ENCODE results near the gene NCAPD2. TPM values are rescaled to one million over a fixed set of nuclear protein-coding genes. Genes with fewer than 3 reads are reported as not detected.
A peak's percentile ranks its signal among the peaks of the same experiment; 100 is the strongest.

Gene NCAPD2
- total RNA-seq, 2 experiments from 2014 or later, result 252 to 261 TPM

DNA sequence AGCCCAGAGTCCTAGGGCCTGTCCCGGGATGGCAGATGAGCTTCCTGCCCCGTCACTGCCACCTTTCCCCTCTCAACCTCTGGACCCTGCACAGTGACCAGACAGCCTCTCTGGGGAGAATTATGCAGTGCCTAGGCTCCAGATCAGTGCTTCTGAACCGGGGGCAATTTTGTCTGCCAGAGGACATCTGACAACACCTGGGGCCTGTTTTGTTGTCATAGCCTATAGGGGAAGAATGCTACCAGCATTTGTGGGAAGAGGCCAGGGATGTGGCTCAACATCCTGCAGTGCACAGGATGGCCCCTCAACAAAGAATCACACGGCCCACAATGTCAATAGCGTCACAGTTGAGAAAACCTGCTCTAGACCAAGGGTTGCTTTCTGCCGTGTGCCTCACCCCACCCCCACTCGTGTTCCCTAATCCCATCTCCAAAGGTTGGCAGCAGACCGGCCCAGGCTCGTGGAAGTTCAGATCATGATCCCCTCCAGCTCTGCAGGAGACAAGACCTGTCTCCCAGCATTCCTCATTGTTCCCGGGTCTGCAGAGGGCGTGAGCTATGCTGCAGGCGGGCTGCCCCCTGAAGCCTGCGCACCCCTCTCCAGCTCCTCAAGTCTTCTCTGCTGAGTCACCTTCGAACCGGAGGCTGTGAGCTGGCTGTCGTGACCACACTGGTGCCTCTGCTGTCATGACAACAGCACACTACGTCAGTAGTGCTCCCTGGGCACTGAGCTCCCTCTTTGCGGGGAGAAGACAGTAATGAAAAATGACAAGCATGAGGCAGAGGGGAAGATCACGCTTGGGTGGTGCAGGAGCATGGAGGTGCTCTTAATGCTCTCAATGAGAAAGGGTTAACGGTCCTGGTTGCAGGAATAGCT, 38.4 kb downstream of the NCAPD2 start:
- Mint-ChIP-seq H3K36me3 (ENCODE audit: low read depth) (peaks cover 75% of the 10 kb centered on the region), H3K9me3 (no peaks in the 10 kb centered on the region), H3K27ac (peak overlapping the region; percentile 99), H3K27me3 (ENCODE audit: low read depth) (no peaks in the 10 kb centered on the region), H3K4me3 (peak overlapping the region; percentile 94), H3K4me1 (ENCODE audit: low read depth) (peaks cover 29% of the 10 kb centered on the region)
- DNase-seq, result peak; percentile 94
- CTCF ChIA-PET, result interaction anchor here (0.6 to 2.0 kb wide), 5 partner anchors 36 to 109 kb away, joined by 3 to 7 read pairs (median 6); no protein-coding TSS in a partner anchor
- intact Hi-C loops (cut with micrococcal nuclease), result loop anchor here (1.0 to 5.0 kb wide), 5 partner anchors 36 to 420 kb away; partner anchors contain the start of genes CHD4, NOP2, PTPN6 and TAPBPL

DNA sequence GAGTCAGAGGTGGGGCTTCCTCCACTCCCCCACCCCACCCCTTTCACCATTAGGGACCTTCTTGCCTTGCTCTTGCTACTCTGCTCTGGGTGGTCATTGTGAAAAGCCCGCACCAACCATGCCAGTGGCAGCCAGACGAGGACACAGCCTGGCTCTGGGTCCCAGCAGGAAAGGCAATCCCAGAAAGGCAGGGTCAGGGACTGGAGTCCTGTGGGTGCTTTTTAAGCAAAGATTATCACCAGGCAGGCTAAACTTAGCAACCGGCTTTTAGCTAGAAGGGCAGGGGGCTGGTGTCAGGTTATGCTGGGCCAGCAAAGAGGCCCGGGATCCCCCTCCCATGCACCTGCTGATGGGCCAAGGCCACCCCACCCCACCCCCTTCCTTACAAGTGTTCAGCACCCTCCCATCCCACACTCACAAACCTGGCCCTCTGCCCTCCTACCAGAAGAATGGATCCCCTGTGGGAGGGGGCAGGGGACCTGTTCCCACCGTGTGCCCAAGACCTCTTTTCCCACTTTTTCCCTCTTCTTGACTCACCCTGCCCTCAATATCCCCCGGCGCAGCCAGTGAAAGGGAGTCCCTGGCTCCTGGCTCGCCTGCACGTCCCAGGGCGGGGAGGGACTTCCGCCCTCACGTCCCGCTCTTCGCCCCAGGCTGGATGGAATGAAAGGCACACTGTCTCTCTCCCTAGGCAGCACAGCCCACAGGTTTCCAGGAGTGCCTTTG, 39.2 kb downstream of the NCAPD2 start:
- Mint-ChIP-seq H3K36me3 (ENCODE audit: low read depth) (peaks cover 78% of the 10 kb centered on the region), H3K9me3 (no peaks in the 10 kb centered on the region), H3K27me3 (ENCODE audit: low read depth) (no peaks in the 10 kb centered on the region), H3K4me3 (peak overlapping the region; percentile 94), H3K27ac (peak overlapping the region; percentile 99), H3K4me1 (ENCODE audit: low read depth) (peaks cover 36% of the 10 kb centered on the region)
- intact Hi-C loops (cut with micrococcal nuclease), result loop anchor here (1.0 to 5.0 kb wide), 5 partner anchors 35 to 419 kb away; partner anchors contain the start of genes CHD4, NOP2, PTPN6 and TAPBPL
- DNase-seq, result peak; percentile 53
- CTCF ChIA-PET, result interaction anchor here (1.2 to 2.0 kb wide), 4 partner anchors 37 to 110 kb away, joined by 3 to 7 read pairs (median 6); no protein-coding TSS in a partner anchor

DNA sequence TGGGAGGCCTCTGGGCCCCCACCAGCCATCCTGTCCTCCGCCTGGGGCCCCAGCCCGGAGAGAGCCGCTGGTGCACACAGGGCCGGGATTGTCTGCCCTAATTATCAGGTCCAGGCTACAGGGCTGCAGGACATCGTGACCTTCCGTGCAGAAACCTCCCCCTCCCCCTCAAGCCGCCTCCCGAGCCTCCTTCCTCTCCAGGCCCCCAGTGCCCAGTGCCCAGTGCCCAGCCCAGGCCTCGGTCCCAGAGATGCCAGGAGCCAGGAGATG, 39.7 kb downstream of the NCAPD2 start:
- H3K36me3 Mint-ChIP-seq (ENCODE audit: low read depth), result peaks cover 75% of the 10 kb centered on the region
- H3K4me1 Mint-ChIP-seq (ENCODE audit: low read depth), result peaks cover 39% of the 10 kb centered on the region
- no peak for DNase-seq

DNA sequence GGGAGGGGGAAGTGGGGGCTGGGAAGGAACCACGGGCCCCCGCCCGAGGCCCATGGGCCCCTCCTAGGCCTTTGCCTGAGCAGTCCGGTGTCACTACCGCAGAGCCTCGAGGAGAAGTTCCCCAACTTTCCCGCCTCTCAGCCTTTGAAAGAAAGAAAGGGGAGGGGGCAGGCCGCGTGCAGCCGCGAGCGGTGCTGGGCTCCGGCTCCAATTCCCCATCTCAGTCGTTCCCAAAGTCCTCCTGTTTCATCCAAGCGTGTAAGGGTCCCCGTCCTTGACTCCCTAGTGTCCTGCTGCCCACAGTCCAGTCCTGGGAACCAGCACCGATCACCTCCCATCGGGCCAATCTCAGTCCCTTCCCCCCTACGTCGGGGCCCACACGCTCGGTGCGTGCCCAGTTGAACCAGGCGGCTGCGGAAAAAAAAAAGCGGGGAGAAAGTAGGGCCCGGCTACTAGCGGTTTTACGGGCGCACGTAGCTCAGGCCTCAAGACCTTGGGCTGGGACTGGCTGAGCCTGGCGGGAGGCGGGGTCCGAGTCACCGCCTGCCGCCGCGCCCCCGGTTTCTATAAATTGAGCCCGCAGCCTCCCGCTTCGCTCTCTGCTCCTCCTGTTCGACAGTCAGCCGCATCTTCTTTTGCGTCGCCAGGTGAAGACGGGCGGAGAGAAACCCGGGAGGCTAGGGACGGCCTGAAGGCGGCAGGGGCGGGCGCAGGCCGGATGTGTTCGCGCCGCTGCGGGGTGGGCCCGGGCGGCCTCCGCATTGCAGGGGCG, 40.2 kb downstream of the NCAPD2 start, which contains the start of gene GAPDH:
Gene GAPDH, plus strand, starts transcription at position 595 of the 772 bp plus-strand sequence. CDS start 316 bp downstream, outside the sequence.
- Mint-ChIP-seq H3K27me3 (ENCODE audit: low read depth) (no peaks in the 10 kb centered on the region), H3K9me3 (no peaks in the 10 kb centered on the region)

More for the DNA sequence above, 39.7 kb downstream of the NCAPD2 start:
- H3K9me3 Mint-ChIP-seq, result no peaks in the 10 kb centered on the region
- intact Hi-C loops (cut with micrococcal nuclease), result loop anchor here (2.0 to 5.0 kb wide), 2 partner anchors 73 to 419 kb away; partner anchors contain the start of genes CHD4 and PTPN6
- peak overlapping the region; percentile 94 for H3K4me3 Mint-ChIP-seq
- H3K27me3 Mint-ChIP-seq (ENCODE audit: low read depth), result no peaks in the 10 kb centered on the region
- peak overlapping the region; percentile 99 for H3K27ac Mint-ChIP-seq
- CTCF ChIA-PET, result interaction anchor here (1.5 to 2.0 kb wide), 2 partner anchors 38 to 68 kb away, joined by 6 read pairs; no protein-coding TSS in a partner anchor

DNA sequence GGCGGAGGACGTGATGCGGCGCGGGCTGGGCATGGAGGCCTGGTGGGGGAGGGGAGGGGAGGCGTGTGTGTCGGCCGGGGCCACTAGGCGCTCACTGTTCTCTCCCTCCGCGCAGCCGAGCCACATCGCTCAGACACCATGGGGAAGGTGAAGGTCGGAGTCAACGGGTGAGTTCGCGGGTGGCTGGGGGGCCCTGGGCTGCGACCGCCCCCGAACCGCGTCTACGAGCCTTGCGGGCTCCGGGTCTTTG, 40.7 kb downstream of the NCAPD2 start:
- Mint-ChIP-seq H3K4me3 (peak overlapping the region; percentile 94), H3K36me3 (ENCODE audit: low read depth) (peaks cover 68% of the 10 kb centered on the region), H3K27me3 (ENCODE audit: low read depth) (no peaks in the 10 kb centered on the region), H3K4me1 (ENCODE audit: low read depth) (peaks cover 47% of the 10 kb centered on the region), H3K27ac (peak overlapping the region; percentile 99), H3K9me3 (no peaks in the 10 kb centered on the region)
- no peak for DNase-seq
- intact Hi-C loops (cut with micrococcal nuclease), result loop anchor here (1.0 to 5.0 kb wide), 10 partner anchors 22 to 418 kb away; partner anchors contain the start of genes IFFO1, ING4, MRPL51 and PTPN6
- CTCF ChIA-PET, result interaction anchor here (0.6 kb wide), 1 partner anchor 54 kb away, joined by 3 read pairs; no protein-coding TSS in a partner anchor

More for the DNA sequence above, 40.2 kb downstream of the NCAPD2 start, which contains the start of gene GAPDH:
- Mint-ChIP-seq H3K4me3 (peak within 1 kb of the TSS; percentile 94), H3K36me3 (ENCODE audit: low read depth) (peaks cover 72% of the 10 kb centered on the region), H3K4me1 (ENCODE audit: low read depth) (peaks cover 41% of the 10 kb centered on the region), H3K27ac (peak within 1 kb of the TSS; percentile 99)
- DNase-seq, result peak; percentile 90
- CTCF ChIA-PET, result interaction anchor here (0.6 kb wide), 1 partner anchor 55 kb away, joined by 3 read pairs; no protein-coding TSS in a partner anchor
- intact Hi-C loops (cut with micrococcal nuclease), result loop anchor here (1.0 to 5.0 kb wide), 11 partner anchors 22 to 418 kb away; partner anchors contain the start of genes CHD4, IFFO1, ING4 and MRPL51

DNA sequence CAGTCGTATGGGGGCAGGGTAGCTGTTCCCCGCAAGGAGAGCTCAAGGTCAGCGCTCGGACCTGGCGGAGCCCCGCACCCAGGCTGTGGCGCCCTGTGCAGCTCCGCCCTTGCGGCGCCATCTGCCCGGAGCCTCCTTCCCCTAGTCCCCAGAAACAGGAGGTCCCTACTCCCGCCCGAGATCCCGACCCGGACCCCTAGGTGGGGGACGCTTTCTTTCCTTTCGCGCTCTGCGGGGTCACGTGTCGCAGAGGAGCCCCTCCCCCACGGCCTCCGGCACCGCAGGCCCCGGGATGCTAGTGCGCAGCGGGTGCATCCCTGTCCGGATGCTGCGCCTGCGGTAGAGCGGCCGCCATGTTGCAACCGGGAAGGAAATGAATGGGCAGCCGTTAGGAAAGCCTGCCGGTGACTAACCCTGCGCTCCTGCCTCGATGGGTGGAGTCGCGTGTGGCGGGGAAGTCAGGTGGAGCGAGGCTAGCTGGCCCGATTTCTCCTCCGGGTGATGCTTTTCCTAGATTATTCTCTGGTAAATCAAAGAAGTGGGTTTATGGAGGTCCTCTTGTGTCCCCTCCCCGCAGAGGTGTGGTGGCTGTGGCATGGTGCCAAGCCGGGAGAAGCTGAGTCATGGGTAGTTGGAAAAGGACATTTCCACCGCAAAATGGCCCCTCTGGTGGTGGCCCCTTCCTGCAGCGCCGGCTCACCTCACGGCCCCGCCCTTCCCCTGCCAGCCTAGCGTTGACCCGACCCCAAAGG, 41.2 kb downstream of the NCAPD2 start:
- no peaks in the 10 kb centered on the region for H3K9me3 Mint-ChIP-seq
- CTCF ChIA-PET, result interaction anchor here (0.8 to 7.7 kb wide), 4 partner anchors 17 to 110 kb away, joined by 3 to 65 read pairs (median 8); partner anchors contain the start of gene IFFO1
- no peaks in the 10 kb centered on the region for H3K27me3 Mint-ChIP-seq (ENCODE audit: low read depth)
- H3K27ac Mint-ChIP-seq, result peak overlapping the region; percentile 99
- intact Hi-C loops (cut with micrococcal nuclease), result loop anchor here (1.0 to 5.0 kb wide), 11 partner anchors 21 to 417 kb away; partner anchors contain the start of genes IFFO1, ING4, MRPL51 and PTPN6
- H3K36me3 Mint-ChIP-seq (ENCODE audit: low read depth), result peaks cover 64% of the 10 kb centered on the region
- peak overlapping the region; percentile 94 for H3K4me3 Mint-ChIP-seq
- DNase-seq, result peak; percentile 94
- H3K4me1 Mint-ChIP-seq (ENCODE audit: low read depth), result peaks cover 52% of the 10 kb centered on the region

DNA sequence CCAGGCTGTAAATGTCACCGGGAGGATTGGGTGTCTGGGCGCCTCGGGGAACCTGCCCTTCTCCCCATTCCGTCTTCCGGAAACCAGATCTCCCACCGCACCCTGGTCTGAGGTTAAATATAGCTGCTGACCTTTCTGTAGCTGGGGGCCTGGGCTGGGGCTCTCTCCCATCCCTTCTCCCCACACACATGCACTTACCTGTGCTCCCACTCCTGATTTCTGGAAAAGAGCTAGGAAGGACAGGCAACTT, 41.7 kb downstream of the NCAPD2 start:
- CTCF ChIA-PET, result interaction anchor here (0.8 to 7.7 kb wide), 4 partner anchors 16 to 110 kb away, joined by 3 to 65 read pairs (median 8); partner anchors contain the start of gene IFFO1
- no peak for DNase-seq
- peak overlapping the region; percentile 94 for H3K4me3 Mint-ChIP-seq
- H3K36me3 Mint-ChIP-seq (ENCODE audit: low read depth), result peaks cover 60% of the 10 kb centered on the region
- H3K27ac Mint-ChIP-seq, result peak overlapping the region; percentile 99
- H3K4me1 Mint-ChIP-seq (ENCODE audit: low read depth), result peaks cover 57% of the 10 kb centered on the region
- intact Hi-C loops (cut with micrococcal nuclease), result loop anchor here (1.0 to 2.0 kb wide), 3 partner anchors 65 to 199 kb away; partner anchors contain the start of gene VAMP1
- H3K9me3 Mint-ChIP-seq, result no peaks in the 10 kb centered on the region
- H3K27me3 Mint-ChIP-seq (ENCODE audit: low read depth), result no peaks in the 10 kb centered on the region

DNA sequence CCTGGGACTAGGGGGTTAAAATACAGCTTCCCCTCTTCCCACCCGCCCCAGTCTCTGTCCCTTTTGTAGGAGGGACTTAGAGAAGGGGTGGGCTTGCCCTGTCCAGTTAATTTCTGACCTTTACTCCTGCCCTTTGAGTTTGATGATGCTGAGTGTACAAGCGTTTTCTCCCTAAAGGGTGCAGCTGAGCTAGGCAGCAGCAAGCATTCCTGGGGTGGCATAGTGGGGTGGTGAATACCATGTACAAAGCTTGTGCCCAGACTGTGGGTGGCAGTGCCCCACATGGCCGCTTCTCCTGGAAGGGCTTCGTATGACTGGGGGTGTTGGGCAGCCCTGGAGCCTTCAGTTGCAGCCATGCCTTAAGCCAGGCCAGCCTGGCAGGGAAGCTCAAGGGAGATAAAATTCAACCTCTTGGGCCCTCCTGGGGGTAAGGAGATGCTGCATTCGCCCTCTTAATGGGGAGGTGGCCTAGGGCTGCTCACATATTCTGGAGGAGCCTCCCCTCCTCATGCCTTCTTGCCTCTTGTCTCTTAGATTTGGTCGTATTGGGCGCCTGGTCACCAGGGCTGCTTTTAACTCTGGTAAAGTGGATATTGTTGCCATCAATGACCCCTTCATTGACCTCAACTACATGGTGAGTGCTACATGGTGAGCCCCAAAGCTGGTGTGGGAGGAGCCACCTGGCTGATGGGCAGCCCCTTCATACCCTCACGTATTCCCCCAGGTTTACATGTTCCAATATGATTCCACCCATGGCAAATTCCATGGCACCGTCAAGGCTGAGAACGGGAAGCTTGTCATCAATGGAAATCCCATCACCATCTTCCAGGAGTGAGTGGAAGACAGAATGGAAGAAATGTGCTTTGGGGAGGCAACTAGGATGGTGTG, 42.3 kb downstream of the NCAPD2 start:
- H3K27me3 Mint-ChIP-seq (ENCODE audit: low read depth), result no peaks in the 10 kb centered on the region
- peak overlapping the region; percentile 99 for H3K27ac Mint-ChIP-seq
- peak overlapping the region; percentile 94 for H3K4me3 Mint-ChIP-seq
- H3K36me3 Mint-ChIP-seq (ENCODE audit: low read depth), result peaks cover 55% of the 10 kb centered on the region
- no peaks in the 10 kb centered on the region for H3K9me3 Mint-ChIP-seq
- no peak for DNase-seq
- CTCF ChIA-PET, result interaction anchor here (0.8 to 7.7 kb wide), 5 partner anchors 16 to 112 kb away, joined by 3 to 65 read pairs (median 11); partner anchors contain the start of gene IFFO1
- H3K4me1 Mint-ChIP-seq (ENCODE audit: low read depth), result peaks cover 60% of the 10 kb centered on the region
- intact Hi-C loops (cut with micrococcal nuclease), result loop anchor here (1.0 to 2.0 kb wide), 3 partner anchors 66 to 199 kb away; partner anchors contain the start of gene VAMP1

DNA sequence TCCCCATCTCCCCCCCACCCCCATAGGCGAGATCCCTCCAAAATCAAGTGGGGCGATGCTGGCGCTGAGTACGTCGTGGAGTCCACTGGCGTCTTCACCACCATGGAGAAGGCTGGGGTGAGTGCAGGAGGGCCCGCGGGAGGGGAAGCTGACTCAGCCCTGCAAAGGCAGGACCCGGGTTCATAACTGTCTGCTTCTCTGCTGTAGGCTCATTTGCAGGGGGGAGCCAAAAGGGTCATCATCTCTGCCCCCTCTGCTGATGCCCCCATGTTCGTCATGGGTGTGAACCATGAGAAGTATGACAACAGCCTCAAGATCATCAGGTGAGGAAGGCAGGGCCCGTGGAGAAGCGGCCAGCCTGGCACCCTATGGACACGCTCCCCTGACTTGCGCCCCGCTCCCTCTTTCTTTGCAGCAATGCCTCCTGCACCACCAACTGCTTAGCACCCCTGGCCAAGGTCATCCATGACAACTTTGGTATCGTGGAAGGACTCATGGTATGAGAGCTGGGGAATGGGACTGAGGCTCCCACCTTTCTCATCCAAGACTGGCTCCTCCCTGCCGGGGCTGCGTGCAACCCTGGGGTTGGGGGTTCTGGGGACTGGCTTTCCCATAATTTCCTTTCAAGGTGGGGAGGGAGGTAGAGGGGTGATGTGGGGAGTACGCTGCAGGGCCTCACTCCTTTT, 43.1 kb downstream of the NCAPD2 start:
- intact Hi-C loops (cut with micrococcal nuclease), result no loop called here
- Mint-ChIP-seq H3K36me3 (ENCODE audit: low read depth) (peaks cover 50% of the 10 kb centered on the region), H3K27ac (peak overlapping the region; percentile 99), H3K4me3 (peak overlapping the region; percentile 94), H3K4me1 (ENCODE audit: low read depth) (peaks cover 60% of the 10 kb centered on the region), H3K27me3 (ENCODE audit: low read depth) (no peaks in the 10 kb centered on the region), H3K9me3 (no peaks in the 10 kb centered on the region)
- CTCF ChIA-PET, result interaction anchor here (0.5 to 7.7 kb wide), 19 partner anchors 8 to 353 kb away, joined by 3 to 65 read pairs (median 4); partner anchors contain the start of gene IFFO1
- DNase-seq, result peak; percentile 14
